Stimulated activated CD4-positive, alpha-beta T cell treated with anti-CD3 and anti-CD28 coated beads, Interleukin-12 subunit alpha, Interleukin-12 subunit beta, amount 100 ng/mL, for 4 hours (primary cell): Measurements from ENCODE around the gene SLAIN2.
A peak's percentile ranks its signal among the peaks of the same experiment; 100 is the strongest.

Experiments
- DNase-seq: peaks from one replicate; pipeline ENCODE4 v3.0.0-alpha.2; 2020

The SLAIN2 gene

GRCh38 chr4:48336146-48336870 is 5.0 kb upstream of the SLAIN2 start:
- no peak for DNase-seq

GRCh38 chr4:48337731-48338130 is 3.6 kb upstream of the SLAIN2 start:
- DNase-seq: no peak

DNA sequence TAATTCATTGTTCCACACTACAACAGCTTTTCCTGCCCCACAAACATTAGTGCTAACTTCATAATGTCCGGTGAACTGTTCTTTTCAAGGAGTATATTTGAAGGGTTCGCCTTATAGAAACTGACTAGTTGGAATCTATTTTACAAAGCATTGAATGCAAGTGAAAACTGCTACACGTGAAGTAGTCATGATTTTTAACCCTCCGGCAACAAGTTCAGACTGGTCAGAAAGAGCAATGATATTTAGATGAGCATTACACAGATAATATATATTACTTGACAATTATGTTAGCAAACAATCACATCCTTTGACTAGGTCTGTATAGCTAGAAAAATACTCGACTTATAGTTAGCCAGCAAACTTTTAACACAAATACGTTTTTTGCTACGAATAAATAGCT is 1.7 kb upstream of the SLAIN2 start:
- DNase-seq: no peak

DNA sequence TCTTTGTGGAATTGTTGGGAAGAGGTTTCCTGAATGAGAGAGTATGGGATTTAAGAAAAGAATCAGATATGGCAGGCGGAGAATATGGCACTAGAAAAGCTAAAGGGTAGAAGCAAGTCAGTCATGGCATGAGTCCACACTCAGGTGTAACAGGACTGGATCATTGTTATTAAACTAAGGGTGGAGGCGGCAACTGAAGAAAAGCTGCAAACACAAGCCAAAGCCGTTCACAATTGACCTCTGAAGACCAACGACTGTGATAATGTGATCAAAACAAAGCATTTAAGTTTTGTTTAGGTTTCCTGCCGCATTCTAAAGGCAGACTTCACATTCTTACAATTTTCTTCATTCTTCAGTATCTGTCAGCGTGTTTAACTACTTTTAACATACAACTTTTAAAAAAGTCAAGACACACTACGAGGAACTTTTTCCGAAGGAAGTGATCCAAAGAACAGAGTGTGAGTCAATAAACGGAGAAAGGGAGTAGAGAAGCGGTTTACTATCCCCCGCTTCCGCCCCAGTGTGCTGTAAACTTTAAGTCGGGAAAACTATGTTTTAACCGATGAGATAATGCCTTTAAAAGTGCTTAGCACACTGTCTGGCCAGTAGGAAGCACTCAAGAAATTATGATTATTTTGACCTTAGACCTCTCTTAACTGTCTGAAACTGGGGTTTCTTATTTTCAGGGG is 909 bp upstream of the SLAIN2 start:
- DNase-seq: peak; percentile 10

DNA sequence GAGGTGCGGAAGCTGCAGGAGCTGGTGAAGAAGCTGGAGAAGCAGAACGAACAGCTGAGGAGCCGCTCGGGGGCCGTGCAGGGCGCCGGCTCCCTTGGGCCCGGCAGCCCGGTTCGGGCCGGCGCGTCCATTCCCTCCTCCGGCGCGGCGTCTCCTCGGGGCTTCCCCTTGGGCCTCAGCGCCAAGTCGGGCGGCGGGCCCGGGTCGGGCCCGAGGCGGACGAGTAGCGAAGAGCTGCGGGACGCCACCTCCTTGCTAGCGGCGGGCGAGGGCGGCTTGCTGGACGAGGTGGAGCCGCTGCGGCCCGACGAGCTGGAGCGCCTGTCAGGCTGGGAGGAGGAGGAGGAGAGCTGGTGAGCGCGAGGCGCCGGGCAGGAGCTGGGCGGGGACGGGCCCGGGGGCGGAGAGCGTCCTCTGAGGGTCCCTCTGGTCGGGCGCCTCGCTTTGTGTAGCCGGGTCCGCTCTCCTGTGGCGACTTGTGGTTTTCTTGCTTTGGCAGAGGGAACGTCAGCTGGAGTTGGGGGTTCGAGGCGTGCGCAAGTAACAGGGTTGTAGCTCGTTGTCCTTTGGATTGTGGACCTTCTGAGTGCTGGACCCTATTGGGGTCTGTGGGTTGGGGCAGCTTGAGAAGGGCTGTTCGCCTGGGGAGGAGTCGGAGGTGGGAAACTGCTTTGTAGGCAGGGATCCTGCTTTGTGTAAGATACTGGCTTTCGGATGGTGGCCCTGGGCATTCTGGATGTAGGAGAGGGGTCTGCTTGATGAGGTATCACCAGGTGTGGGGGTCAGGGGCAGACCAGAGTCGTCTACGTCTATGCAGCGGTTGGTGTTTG is 662 bp downstream of the SLAIN2 start:
- DNase-seq: peak; percentile 46

- no peak for DNase-seq
Observed at GRCh38 chr4:48342606-48342880, 1.2 kb downstream of the SLAIN2 start.

DNA sequence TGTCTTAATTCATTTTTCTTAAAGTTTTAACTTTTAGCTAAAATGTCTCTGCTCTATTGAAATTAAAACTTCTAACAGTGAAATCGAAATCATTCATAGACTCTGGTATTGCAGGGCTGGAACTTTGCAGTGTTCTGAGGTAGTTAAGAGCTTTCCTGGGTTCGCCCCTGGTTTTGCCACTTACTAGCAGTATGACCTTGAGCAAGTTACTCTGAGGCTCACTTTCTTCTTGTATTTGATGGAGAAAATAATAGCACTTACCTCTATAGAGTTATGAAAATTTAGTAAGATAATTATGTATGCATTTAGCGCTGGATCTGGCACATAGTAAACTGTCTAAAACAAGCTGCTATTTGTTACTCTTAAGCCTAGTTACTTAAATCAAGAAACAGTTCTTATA is 1.7 kb downstream of the SLAIN2 start:
- DNase-seq: no peak

GRCh38 chr4:48343551-48343950 is 2.2 kb downstream of the SLAIN2 start:
- no peak for DNase-seq

DNA sequence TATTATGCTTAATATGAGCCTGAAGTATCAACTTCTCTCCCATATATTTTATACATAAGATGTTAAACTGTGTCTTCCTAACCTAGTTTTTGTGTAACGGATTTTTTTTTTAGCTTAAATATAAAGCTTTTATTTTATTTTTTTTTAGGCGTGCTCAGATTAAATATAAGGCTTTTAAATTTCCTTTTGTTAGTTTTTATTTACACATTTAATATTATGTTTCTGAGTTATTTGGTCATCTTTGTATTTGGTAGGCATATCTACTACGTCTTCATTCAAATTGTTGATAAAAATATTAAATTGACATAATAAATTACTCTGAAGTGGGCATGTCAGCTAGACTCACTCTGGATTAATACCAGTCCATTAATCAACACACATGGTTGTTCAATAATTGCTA is 4.2 kb downstream of the SLAIN2 start:
- DNase-seq: no peak

- no peak for DNase-seq
Observed at GRCh38 chr4:48346594-48346993, 5.3 kb downstream of the SLAIN2 start.

- DNase-seq: no peak
Observed at GRCh38 chr4:48347282-48347921, 6.1 kb downstream of the SLAIN2 start.

DNA sequence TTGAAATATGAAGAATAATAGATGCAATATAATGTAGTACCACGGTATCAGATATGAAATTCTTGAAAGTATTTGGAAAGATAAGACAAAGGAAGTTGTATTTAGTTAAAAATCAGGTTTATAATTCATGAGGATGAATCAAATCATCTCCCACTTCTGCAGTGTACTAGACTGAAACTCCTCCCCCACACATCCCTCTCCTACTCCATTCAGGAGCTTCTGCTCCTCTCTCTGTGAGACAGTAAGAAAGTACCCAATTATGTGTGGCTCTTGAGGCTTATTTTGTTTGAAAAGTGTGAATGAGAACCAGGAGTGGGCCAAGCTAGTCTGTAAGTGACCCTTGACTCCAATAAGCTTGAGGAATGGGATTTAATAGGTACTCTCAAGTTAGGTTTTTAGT is 9.5 kb downstream of the SLAIN2 start:
- DNase-seq: no peak

DNA sequence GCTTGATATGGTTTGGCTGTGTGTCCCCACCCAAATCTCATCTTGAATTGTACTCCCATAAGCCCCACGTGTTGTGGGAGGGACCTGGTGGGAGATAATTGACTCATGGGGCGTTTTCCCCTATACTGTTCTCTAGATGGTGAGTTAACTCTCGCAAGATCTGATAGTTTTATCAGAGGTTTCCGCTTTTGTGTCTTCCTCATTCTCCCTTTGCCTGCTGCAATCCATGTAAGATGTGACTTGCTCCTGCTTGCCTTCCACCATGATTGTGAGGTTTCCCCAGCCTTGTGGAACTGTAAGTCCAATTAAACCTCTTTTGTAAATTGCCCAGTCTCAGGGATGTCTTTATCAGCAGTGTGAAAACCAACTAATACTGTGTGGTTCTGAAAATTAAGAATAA is 11.5 kb downstream of the SLAIN2 start:
- DNase-seq: no peak

- no peak for DNase-seq
Observed at GRCh38 chr4:48356355-48356754, 15.0 kb downstream of the SLAIN2 start.

GRCh38 chr4:48360285-48361011 is 19.1 kb downstream of the SLAIN2 start:
- DNase-seq: no peak

DNA sequence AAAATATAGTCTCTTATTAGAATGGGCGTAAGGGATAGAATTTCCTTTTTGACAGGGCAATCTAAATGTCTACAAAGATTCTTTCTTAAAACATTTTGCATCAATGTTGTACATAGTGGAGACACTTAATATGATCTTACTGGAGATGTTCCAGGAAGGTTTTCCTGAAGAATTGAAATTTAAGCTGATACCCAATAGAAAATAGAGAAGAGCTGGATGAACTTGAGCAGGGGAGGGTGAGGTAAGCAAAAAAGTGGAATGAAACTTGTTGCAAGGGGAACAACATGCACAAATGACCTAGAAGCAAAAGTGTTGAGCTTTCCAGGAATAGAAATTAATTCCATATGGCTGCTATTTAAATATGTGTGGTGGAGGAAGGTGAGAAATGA is 19.7 kb downstream of the SLAIN2 start:
- no peak for DNase-seq

DNA sequence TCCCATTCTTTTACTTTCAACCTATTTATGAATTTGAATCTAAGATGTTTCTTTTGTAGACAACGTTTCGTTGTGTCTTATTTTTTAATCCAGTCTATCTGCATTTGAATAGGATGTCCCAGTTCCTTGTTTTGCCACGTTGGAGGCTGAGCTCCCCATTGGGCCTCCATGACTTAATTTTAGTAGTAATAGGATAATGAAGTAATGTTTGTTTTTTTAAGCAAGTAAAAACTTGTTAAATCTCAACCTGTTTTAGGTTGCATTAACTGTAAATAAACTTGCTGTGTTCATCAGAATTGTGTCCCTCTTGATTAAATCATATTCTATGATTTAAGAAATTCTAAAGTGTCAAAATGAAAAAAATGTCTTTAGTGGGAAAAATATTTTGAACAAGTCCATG is 25.3 kb downstream of the SLAIN2 start:
- no peak for DNase-seq

DNA sequence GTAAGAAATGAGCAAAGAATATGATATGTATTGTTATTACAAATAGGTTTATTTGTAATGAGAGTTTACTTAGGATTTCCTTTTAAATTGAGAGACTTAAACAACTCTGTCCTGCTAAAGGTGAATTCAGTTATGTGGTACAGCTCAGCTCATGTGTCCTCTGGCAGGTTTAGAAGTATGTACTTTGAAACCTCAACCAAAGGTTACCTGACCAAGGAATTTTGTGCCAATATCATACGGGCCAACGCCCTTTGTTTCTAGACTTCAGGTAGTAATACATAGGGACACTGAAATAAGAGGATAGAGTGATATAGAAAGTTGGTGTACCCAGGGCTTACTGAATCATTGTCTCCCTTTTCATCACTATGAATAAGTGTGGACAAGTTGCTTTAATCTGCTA is 25.7 kb downstream of the SLAIN2 start:
- DNase-seq: no peak

DNA sequence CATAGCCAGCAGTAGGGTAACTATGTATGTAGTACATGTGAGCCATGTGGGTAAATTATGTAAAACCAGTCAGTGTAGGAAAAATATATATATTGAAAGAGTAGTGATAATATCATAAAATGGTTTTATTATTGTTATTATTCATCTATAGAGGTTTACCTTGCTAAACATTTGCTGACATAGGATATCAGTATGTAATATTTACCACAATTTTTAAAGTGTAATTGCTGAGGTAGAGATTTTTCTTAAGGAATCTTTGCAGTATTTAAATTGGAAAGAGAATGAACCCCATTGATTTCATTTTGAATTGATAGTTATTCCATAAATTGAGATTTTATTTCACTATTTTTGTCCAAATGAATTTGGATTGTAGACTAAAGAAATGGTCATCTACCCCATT is 27.1 kb downstream of the SLAIN2 start:
- DNase-seq: no peak

DNA sequence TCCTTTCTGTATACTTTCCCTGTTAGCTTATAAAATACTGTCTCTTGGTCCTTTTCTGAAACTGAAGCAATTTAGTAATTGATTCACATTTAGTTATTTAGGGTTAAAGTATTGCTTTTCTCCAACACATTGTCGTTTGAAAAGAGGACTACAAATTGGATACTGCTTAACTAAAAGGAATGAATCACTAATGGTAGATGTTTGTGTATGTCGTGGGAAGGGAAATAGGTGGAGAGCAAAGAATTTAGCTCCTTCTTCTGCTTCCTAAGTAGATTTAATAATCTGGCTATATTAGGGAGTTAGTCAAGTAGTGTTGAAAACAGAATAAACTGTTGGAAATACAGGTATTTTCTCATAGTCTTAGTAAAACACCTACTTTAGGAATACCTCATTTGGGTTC is 27.9 kb downstream of the SLAIN2 start:
- DNase-seq: no peak

- no peak for DNase-seq
Observed at GRCh38 chr4:48369771-48370170, 28.4 kb downstream of the SLAIN2 start.

DNA sequence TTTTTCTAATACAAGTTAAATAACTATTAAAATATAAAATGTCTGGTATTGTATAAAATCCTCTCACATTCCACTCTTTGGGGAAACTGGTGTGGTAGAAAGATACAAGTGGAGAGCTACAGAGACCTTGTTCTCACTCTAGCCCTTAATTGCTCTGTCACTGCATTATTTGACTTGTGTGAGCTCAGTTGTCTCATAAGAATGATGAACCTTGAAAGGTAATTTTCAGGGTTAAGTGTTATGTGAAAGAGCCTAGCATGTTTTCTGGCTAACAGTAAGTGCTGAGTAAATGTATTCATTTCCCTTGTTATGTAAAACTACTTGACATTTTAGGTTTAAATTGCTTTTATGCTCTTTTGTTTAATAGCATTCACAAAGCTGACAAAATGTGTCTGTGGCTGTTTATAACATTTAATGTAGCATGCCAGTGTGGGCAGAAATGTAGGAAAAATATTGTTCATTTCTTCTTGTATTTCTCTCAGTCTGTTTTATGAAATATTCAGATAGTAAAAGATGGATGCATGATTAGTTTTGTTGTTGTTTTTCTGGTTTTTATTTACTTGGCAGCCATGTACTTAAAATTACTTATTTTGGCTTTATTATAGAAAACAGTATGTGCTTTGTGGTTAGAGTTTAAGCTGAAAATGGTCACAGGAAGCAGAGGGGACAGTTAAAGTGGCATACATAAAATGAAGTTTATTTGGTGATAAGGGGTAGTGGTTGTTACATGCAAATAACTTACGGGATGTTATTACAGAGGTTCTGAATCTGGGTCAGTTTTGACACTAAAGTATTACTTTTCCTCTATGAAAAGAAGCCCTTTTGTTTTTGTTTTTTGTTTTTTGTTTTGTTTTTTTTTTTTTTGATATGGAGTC is 29.2 kb downstream of the SLAIN2 start:
- no peak for DNase-seq
